ENCODE data around the gene FILIP1.

The FILIP1 gene

DNA sequence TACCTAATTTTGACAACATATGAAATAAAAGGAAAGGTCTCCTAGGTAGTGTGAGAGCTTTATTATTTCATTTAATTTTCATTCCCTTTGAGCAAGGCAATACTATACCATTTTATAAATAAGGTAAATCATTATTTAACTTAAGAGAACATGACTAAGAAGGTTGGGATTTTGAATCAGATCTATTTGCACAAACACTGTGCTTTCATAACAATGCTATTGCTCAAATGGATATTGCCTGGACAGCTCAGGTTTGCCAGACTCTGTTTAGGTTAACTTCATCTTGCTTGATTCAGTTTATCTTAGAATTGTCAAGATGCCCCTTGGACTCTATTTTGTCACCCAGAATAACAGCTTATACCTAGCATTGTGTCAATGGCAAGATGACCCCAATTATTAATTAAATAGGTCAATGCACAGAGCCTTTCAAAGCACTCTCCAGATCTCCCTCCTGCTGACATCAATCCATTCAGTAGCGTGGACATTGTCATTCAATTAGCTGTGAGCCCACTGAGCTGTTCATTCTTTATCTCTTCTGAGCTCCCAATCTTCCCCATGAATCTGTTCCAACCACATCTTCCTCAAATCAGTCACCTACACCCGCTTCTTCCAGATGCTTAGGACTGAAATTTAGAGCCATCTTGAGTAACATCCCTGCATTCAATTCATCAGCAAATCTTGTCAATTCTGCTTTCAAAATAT, 166.9 kb downstream of the FILIP1 start:
- no peak for DNase-seq

DNA sequence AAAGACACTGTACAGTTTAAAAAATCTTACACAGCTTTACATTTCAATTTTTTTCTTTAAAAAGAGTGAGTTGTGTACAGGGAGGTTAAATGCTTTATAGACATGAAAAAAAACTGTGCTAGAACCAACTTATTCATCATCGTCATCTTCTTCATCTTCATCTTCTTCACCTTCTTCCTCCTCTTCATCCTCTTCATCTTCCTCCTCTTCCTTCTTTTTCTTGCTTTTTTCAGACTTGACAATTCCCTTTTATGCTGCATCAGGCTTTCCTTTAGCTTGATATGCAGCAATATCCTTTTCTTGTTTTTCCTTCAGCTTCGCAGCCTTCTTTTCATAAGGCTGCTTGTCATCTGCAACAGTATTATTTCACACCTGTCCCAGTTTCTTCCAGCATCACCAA, 174.7 kb downstream of the FILIP1 start:
- no peak for DNase-seq

DNA sequence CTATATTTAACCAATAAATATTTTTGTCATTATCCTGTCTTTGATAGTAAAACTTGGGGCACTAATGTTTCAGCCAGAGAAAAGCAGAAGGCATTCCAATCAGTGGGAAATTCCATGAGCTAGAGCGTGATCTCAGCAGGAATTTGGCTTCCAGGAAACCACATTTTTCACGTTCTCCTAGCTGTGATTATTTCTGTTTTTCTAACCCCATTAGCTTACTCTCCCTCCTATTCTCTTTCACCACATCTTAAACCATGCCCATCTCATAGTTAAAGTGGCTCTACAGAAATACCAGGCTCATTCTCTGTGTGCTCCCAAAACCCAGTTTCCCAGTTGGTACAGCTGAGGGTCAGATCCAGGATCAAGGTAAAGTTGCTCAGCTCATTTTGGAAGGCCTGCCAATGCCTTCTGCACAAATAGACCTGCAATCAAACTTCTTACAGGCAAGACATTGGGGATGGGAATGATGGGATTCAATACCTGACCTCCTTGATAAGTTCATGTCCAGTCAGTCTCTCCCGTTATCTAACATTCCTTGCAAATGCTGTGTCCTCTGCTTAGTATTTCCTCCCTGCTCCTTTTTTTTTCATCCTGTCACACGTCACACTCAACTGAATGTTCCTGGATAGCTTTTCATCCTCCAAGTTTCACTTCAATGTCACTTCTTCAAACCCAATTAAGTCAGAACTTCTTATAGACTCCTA, 175.9 kb downstream of the FILIP1 start:
- DNase-seq, result no peak

DNA sequence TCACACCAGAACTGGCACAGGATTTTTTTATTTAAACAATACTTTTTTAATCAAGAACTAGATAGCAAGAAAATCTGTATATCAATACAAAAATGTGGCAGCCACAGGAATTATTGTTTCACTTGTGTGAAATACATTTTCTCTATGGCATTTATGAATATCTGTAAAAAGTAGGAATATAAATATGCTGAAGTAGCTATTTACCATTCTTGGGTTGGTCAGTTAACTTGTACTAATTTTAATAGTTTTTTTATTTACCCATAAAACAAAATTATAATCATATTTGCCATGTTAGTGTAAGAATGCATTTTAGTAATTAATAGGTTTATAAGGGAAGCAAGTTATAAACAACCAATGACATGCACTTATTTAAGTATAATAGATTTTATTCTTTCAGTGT, 177.6 kb downstream of the FILIP1 start:
- DNase-seq, result no peak

DNA sequence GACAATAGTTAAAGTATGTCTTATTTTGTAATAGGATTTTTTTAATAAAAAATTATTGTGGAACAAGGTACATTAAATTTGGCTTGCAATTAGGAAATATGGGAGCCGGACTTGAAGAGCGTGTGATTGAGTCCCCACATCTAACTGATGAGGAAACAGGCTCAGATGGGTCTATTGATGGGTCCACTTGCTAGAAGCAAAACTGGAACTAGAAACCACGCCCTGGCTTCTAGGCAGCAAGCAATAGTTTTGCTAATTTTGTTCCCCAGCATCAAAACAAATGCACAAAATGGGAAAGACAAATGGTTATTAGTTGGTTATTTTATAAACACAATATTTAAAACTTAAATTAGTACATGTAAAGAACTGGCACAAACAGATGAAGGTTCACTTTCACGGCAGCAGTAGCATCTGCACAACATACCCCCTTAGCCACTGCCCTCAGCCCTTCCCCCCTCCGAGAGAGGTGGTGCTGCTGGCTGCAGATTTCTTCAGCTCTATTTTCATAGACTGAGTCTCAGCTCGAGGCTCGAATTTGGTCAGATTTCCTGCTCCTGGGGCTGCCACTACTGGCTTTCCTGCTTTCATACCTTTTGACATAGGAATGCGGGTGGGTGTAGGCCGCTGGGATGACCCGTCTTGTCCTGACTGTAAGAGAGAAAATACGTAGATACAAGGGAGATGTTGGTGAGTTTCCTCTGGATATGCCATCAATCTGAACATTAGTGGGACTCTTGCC, 185.2 kb downstream of the FILIP1 start:
- DNase-seq, result no peak

DNA sequence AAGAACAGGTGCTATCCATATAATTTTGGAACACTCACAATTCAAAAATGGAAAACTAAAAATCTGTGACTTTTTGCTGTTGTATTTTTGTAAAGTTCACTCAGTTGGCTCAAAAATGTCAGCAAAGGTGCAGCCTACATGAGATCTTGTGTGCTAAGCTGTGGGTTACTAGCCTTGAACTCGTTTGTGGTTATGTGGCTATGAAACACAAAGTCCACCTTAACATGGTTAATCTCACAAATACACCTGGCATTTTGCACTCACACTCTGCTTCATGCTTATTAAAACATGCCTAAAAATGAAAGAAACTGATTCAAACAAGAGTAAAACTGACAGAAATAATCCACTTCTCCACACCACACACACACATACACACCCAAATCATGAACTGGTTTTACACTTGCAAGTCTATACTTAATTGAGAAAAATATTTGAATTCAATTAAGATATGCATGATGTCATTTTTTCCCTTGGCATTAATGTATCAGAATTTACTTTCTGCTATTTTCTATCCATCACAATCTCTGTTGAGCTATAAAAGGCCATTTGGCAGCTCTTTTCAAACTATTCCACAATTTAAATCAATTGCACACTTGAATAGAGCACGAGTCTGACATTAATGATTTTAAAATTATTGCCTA, 186.1 kb downstream of the FILIP1 start:
- no peak for DNase-seq

DNA sequence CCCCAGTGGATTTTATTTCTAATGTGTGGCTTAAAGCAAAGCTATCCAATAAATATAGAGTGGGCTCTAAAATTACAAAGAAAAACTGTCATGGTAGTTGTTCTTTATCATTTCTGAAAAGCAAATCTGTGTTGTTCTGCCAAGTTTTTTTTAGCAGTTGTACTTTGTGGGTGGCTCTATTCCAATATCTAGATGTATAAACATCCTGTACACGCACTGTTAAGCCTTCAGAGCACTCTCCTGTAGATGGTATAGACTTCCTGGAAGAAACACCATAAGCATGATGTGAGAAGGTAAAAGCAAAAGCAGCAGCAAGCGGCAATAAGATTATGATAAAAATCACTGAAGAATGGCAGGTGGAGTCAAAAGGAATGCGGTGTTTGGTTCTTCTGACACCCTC, 187.5 kb downstream of the FILIP1 start:
- DNase-seq, result no peak

DNA sequence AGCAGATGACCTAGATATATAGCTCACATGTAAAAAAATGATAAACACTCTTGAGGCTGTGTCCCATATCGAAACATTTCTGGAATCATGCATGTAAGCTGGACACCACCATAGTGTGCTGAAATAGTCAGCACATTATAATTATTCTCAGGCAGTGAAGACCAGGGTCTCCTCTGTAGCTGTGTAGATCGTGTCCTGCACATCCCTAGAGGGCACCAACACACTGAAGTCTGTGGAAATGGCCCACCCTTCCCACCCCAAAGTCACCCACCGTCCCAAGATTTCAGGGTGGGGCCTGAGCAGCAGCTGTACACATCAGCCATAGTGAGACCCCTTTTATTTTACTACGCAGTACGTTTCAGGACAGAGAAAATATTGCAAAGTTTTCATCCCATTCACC, 188.0 kb downstream of the FILIP1 start:
- DNase-seq, result no peak

DNA sequence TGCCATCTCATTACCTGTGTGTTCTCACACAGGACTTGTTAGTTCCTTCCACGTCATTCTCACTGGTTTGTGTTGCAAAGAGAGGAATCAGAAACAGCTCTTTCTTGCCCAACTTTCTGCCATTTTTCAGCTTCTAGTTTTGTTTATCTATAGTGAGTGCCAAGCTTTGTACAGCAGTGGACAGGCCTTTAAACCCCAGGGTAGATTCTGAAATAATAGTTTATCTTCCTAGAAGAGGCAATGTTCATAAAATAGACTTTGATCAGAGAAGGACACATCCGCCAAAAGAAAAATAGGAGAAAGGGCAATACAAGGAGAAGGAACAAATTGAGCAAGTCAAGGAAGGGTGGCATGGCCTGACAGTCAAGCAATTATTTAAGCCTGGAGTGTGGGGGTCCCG, 191.3 kb downstream of the FILIP1 start:
- no peak for DNase-seq

DNA sequence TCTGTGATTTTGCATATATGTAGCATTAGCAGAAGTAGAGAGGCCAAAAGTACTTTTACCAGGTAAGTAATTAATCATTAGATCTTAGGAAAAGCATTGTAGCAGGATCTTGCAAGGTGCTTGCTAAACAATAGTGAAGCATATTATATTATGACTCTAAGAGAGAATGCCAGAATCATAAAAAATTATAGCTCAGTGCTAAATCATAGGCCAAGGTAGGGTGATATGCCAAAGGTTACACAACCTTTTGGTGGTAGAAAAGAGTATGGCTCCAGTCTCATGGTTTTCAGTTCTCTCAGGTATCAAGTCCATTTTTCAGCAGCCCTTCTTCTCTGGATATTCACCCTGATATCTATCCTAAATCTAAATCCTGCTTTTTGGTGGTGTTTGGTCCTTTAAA, 192.1 kb downstream of the FILIP1 start:
- DNase-seq, result no peak

DNA sequence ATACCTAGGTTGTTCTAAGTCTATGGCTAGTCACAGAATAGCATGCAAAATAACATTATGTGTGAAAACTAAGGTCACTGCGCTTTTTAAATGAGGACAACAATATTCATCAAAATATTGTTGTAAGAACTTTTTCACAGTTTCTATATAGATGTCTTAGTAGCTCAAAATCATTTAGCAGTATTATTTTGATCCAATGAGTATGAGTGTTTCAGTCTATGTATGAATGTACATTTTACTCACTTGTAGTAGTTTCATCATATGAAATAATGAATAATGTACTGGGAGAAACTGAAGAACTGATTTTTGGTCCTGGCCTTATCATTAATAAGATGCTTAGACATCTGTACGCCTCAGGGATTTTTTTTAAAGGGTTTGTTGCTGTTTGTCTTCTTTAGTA, 192.5 kb downstream of the FILIP1 start:
- DNase-seq, result no peak

DNA sequence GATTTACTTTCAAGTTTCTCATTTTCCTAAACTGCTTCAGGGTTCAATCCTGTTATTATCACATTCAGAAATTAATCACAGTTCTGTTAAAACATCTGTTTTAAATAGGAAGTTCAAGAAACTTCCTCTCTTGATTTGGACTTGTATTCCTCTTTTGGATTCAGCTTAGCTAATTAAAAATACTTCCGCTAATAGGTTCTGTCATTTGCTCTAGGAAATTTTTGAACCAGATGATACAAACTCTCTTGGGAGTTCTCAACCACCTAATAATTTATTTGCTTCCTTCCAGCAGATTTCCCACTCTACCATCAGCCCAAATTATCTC, 193.1 kb downstream of the FILIP1 start:
- no peak for DNase-seq

DNA sequence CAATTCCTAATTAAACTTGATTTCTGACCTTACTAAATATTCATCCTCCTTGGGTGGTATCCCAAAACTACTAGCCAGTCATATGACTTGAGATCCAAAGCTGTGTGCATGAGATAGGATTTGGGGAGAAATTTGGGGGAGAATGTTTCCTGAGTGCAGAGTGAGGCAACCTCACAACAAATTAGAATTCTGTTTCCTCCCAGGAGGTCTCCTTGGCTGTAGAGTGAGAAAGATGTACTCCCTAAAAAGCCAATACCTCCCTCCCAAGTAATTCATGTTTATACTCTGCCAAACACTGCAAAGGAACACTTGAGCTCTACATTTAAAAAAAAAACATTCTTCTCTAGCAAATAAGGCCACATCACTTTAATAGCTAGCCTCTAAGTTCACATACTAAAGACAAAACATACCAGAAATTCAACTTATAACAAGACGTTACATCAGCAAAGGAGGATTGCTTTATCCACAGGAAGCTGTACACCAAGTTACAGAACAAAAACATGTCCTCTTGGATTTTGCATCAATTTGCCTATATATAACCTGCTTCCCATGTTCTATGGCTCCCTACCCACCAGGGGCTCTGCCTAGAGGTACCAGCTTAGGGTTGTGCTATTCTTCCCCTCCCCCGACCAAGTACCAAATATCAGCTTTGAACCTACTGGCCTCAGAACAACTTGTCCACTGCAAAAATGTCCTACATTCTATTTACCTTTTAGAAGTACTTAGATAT, 193.6 kb downstream of the FILIP1 start:
- no peak for DNase-seq

DNA sequence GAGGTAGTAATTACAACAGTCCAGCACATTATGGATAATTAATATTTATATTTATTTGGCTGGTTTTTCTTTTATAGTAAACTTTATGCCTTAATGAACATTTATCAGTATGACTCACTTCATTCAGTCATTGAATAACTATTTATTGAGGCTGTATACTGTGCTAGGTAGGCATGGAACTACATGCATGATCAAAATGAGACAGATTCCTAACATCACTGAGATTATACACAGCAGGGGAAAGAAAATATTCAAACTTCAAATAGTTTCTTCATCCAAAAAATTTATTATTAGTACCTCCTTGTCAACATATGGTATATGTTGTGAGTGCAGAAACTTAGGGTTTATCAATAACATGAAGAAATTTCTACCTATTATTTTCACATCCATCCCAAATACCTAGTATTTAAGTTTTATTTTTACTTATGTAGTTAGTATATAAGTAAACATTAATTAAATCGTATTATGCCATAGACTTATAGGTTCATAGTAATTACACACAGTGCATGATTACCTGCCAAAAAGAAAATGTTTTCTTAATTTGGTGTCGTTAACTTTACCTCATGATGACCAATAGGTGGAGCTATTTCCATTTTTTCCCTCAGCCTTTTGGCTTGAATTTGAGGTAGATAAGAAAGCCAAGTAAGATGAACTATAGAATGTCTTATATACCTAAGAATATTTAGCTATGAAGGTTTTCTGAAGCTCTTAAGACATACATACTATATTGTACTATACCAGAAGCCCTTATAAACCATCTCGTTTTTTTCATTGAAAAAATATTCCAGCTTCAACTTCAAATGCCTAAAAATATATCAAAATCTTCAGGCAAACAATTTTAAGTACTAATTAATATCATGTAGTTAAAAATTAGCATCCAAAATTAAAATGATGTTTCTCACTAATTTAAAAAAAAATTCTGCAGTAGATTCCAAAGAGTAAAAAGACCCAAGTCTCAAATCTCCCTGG, 196.5 kb downstream of the FILIP1 start:
- no peak for DNase-seq

DNA sequence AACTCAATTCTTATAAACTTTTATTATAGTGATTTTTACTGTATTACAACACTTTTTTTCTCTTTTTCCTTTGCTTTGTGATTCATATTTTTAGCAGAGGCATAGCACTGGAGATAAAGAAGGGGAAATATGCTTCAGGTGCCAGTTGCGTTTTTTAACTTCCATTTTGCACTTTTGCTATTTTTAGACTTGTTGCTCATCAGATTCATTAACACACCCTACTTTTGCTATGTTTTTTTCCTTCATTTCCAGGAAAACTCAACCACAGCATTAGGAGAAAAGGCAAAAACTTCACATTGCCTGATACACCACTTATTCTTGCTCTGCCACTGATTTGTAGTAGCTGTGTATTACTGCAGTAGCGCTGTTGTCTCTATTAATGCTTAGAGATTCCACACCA, 201.0 kb downstream of the FILIP1 start:
- no peak for DNase-seq

DNA sequence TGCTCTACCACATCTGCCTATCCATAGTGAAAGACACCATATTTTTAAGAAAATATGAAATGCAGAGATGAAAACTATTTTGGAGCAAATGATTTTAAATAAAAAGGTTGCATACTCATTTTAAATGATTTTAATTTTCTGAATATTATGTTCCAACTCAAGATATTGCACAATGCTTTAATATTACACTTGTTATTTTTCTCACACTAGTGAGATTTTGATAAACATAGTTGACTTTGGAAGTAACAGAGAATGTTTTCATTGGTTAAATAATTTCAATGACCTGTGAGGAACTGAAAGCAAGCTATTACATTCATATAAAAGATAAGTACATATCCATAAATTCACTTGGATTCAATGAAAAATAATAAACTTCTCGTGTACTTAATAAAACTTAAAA, 201.9 kb downstream of the FILIP1 start:
- no peak for DNase-seq

DNA sequence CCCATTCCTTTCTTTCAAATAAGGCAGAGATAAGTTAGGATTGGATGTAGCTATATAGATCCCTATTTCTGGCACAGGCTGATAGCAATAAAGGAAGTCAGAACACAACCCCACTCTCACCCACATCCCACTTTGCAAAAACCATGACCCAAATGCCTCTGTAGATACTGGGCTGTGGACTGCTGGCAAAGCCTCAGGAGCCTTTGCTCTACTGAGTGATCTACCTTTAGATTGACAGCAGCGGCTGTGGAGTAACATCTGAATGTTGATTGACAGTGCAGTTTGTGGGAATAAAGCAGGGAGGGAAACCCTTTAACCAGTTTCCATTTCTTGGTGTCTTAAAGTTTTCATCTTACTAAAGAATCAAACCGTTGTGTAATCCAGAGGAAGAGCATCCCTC, 202.3 kb downstream of the FILIP1 start:
- DNase-seq, result no peak

DNA sequence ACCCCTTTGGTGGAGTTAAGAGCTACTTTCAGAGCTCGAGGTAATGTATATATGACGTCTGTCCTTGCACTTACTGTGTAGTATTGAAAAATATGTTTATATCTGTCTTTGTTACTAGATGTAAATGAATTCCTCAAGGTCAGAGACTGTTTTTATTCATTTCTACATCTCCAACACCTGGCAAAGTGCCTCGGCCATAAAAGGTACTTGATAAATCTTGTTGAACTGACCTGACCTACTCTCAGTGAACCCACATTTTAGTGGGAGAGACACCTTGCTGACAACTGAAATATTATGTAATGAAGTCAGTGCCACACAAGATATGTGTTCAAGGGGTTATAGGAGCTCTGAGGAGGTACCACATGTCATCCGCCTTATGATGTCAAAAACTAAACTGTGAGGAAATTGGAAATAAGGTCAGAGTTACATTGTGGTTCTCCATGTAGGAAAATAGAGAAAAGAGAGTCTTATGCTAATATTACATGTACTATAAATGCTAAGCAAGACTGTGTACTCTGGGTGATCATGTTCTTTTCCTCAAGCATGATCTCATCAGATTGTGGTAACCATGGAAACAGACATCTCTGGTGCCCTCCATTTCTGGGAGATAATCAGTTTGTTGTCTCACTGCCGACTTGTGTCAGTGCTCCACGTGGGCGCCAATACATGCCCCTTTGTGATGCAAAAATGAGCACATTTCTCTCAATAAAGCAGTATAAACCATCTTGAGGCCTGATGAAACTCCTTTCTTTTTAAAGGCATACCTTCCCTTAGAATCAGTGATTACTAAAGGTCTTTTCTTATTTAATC, 203.3 kb downstream of the FILIP1 start:
- DNase-seq, result no peak

DNA sequence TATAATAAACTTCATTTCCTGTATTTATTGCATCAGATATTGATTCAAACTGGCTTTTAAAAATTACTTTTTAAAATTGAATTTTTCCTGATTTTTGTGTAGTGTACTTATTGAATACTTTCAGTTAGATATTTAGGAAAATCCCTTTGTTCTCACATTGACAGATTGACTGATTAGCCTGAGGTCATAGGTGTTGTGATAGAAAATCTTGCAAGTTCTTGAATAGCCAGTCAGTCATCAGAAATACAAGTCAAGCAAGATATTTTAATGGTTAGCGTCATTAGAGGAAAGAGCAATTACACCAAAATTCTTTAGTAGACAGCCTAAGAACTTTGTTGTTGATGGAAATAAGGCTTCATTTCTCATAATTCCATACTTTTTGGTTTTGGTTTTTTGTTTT, 205.6 kb downstream of the FILIP1 start:
- DNase-seq, result no peak

DNA sequence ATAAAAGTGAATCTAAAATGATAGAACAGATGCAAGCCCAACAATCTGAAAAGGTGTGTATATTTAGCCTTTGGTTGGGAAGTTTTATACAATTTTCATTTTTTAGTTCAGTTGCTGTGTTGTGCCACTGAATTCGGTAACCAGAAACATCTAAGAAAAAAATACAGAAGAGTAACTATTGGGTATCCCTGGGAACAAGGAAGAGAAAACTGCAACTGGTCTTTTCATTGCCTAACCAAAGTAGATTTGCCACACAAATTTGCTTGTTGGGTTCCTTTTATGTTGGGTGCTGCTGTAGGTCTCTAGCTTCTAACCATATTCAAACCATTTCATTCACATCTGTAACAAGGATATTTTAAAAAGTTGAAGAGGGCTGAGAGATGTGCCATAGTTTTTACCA, 206.2 kb downstream of the FILIP1 start:
- DNase-seq, result no peak

DNA sequence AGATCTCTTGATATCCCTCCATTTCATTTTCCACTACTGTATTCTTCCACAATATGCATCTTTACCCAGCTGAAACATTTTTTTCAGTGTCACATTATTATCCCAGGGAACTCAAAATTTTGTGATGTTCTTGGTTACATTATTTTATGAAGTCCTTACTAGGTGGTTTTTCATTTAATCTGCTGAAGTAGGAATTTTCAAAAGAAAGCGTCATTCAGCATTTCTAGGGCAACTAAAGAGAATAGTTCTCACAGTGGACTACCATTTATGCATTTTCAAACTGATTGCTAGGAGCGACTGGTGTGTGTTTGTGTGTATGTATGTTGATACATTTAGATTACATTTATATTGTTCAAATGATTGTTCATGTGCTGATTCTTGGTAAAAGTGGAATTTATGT, 206.6 kb downstream of the FILIP1 start:
- no peak for DNase-seq

Data from activated CD8-positive, alpha-beta memory T cell treated with anti-CD3 and anti-CD28 coated beads, Interleukin-2, amount 50 U/mL, for 48 hours (primary cell).